Measurements from ENCODE around the gene TNFRSF8. TPM values are rescaled to one million over a fixed set of nuclear protein-coding genes. Genes with fewer than 3 reads are reported as not detected.

The TNFRSF8 gene
- total and polyA plus RNA-seq, 9 of the 15 experiments (the other 6 are each of a cell fraction or from before 2014, with no cell fraction given): 3.5 to 38.4 (median 17.1) TPM

GRCh38 chr1:12177999-12178441 lies 114.9 kb downstream of the TNFRSF8 start:
- CTCF ChIA-PET (ENCODE audit: low intra/inter-chr PET ratio): no interaction called here
- no TSS peak for BruUV-seq (replicated peaks)
- TF ChIP-seq, protein P1, sequence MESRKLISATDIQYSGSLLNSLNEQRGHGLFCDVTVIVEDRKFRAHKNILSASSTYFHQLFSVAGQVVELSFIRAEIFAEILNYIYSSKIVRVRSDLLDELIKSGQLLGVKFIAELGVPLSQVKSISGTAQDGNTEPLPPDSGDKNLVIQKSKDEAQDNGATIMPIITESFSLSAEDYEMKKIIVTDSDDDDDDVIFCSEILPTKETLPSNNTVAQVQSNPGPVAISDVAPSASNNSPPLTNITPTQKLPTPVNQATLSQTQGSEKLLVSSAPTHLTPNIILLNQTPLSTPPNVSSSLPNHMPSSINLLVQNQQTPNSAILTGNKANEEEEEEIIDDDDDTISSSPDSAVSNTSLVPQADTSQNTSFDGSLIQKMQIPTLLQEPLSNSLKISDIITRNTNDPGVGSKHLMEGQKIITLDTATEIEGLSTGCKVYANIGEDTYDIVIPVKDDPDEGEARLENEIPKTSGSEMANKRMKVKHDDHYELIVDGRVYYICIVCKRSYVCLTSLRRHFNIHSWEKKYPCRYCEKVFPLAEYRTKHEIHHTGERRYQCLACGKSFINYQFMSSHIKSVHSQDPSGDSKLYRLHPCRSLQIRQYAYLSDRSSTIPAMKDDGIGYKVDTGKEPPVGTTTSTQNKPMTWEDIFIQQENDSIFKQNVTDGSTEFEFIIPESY (CRISPR knock-in tag; IDR thresholded peaks at IDR 0.05): 0 out of 2 replicates have a peak, but pooled peaks have one; percentile 66
- TF ChIP-seq HDAC1 (IDR thresholded peaks at IDR 0.05) (no peak), NFIC (IDR thresholded peaks at IDR 0.05) (peak; percentile 48)
- peaks cover 43% of the 10 kb centered on the region for H4K20me1 ChIP-seq (replicated peaks; ENCODE audit: control insufficient read depth, insufficient read depth, low read length)
- H3K79me2 ChIP-seq (ENCODE audit: control insufficient read depth, insufficient read depth, low read length): peaks cover 39% of the 10 kb centered on the region
- no peaks in the 10 kb centered on the region for H3K9me3 ChIP-seq (replicated peaks; ENCODE audit: control insufficient read depth, insufficient read depth, low read depth, low read length)
- H3K27me3 ChIP-seq (ENCODE audit: control insufficient read depth in 2 of 2, insufficient read depth in 2 of 2, low read length in 2 of 2): no peaks in the 10 kb centered on the region
- WGBS (ENCODE audit: insufficient coverage, low coverage, missing lambda C conversion rate): 86% methylated on average over 14 of the region's 14 CpGs
- H3K4me1 ChIP-seq (replicated peaks in 1 of 2; ENCODE audit: control insufficient read depth in 2 of 2, insufficient read depth in 2 of 2, low read length in 2 of 2): peaks cover 25 to 49% of the 10 kb centered on the region in 2 experiments
- H3K9me1 ChIP-seq (ENCODE audit: control insufficient read depth, insufficient read depth, low read length): peaks cover 5% of the 10 kb centered on the region
- POLR2A ChIA-PET: interaction anchor here (1.2 to 3.1 kb wide), 4 partner anchors 8 to 22 kb away, joined by 3 to 18 read pairs (median 7); partner anchors contain the start of gene TNFRSF1B
- H3K36me3 ChIP-seq (ENCODE audit: control insufficient read depth, insufficient read depth, low read length): peaks cover 22% of the 10 kb centered on the region; the same call in 2 of the 3 replicates
- no peak for DNase-seq (ENCODE audit: extremely low read depth in 1 of 4, low spot score in 3 of 4)
- H3K4me3 ChIP-seq: no peak overlapping the region
- in situ Hi-C loops (cut with MboI) (no loop called here), intact Hi-C loops (cut with micrococcal nuclease) (no loop called here)
- H3K27ac ChIP-seq (ENCODE audit: extremely low read depth, low read depth, low read length): no peak overlapping the region
- no peak for FAIRE-seq
- peak overlapping the region in 1 of 2 experiments; percentile 28; a peak in 1 of 4 replicates for H3K9ac ChIP-seq (ENCODE audit: insufficient read depth in 1 of 2, low read depth in 2 of 2, low read length in 2 of 2)
- ATAC-seq: no peak
- no peak overlapping the region for H2AFZ ChIP-seq (ENCODE audit: low read depth, low read length)
- no peak overlapping the region for H3K4me2 ChIP-seq (ENCODE audit: insufficient read depth, low read length)
